Natural killer cell (primary cell): ENCODE data around the gene MCRS1. TPM values are rescaled to one million over a fixed set of nuclear protein-coding genes. Genes with fewer than 3 reads are reported as not detected.

ENCODE experiments used
- ATAC-seq, 3 donors: fragments of 150-1000 bp in 2 of 3; fragments of 200-7000 bp in 1 of 3; cut with Tn5 transposase; 1 replicate in 1 of 3; 2 replicates in 2 of 3; pipeline ENCODE4 v1.10.0; 2021; ENCODE audit warnings: mild to moderate bottlenecking in 2 of 3, moderate library complexity in 2 of 3
- DNase-seq, 2 donors: peaks; one replicate each; pipeline versions ENCODE4 v3.0.0 to v3.0.0-alpha.2; 2013 to 2021; ENCODE audit warnings: mixed read lengths in 1 of 2
- H3K27ac ChIP-seq: one replicate; pipeline ENCODE4 v1.5.1; 2013; ENCODE audit warnings: mild to moderate bottlenecking, low read length
- H3K27me3 ChIP-seq: one replicate; pipeline ENCODE4 v1.6.1; 2013; ENCODE audit warnings: low read length; ENCODE audit not compliant: control insufficient read depth, insufficient read depth
- H3K36me3 ChIP-seq: one replicate; pipeline ENCODE4 v1.6.1; 2013; ENCODE audit warnings: low read length; ENCODE audit not compliant: control insufficient read depth, insufficient read depth
- H3K4me1 ChIP-seq: one replicate; pipeline ENCODE4 v1.6.1; 2013; ENCODE audit warnings: low read length; ENCODE audit not compliant: control insufficient read depth, insufficient read depth
- H3K4me3 ChIP-seq: one replicate; pipeline ENCODE4 v1.5.1; 2013; ENCODE audit warnings: low read length
- H3K9me3 ChIP-seq: one replicate; pipeline ENCODE4 v1.6.1; 2013; ENCODE audit warnings: low read length; ENCODE audit not compliant: control insufficient read depth, insufficient read depth
- H3K27ac Mint-ChIP-seq, 2 donors: one replicate each; pipeline ENCODE4 v1.8.0; 2022; ENCODE audit warnings: mild to moderate bottlenecking in 2 of 2, mixed read lengths in 2 of 2, moderate library complexity in 1 of 2
- H3K27me3 Mint-ChIP-seq, 2 donors: one replicate each; pipeline ENCODE4 v1.8.0; 2022; ENCODE audit warnings: low read depth in 2 of 2, mixed read lengths in 2 of 2
- H3K36me3 Mint-ChIP-seq: one replicate; pipeline ENCODE4 v1.8.0; 2022; ENCODE audit warnings: mixed read lengths
- H3K4me1 Mint-ChIP-seq, 2 donors: one replicate each; pipeline ENCODE4 v1.8.0; 2022; ENCODE audit warnings: mixed read lengths in 2 of 2
- H3K4me3 Mint-ChIP-seq: one replicate; pipeline ENCODE4 v1.8.0; 2022; ENCODE audit warnings: mild to moderate bottlenecking, moderate library complexity, mixed read lengths
- H3K9me3 Mint-ChIP-seq, 2 donors: one replicate each; pipeline ENCODE4 v1.8.0; 2022; ENCODE audit warnings: mixed read lengths in 2 of 2
- WGBS: methylation state at CpG from one replicate; pipeline ENCODE4 v1.1.7; 2013; ENCODE audit warnings: missing lambda C conversion rate; ENCODE audit not compliant: insufficient coverage; 5-methylcytosine and 5-hydroxymethylcytosine counted together
- intact Hi-C: fragments of 100-400 bp; cut with micrococcal nuclease; formaldehyde crosslinking; loops from one replicate; pipeline ENCODE4 v1.14.2; 2022
- total RNA-seq, 4 donors: library from RNA; stranded (reverse); fragments of 120-200 nt in 1 of 4; gene quantifications; one replicate each; pipeline versions ENCODE4 v1.2.3 to v1.2.4, GENCODE V29; 2013 to 2022
- TF ChIP-seq, protein P1 (sequence below): fragments of 200-600 bp; IDR thresholded peaks from one replicate; pipeline ENCODE4 v1.8.0; 2022; ENCODE audit warnings: antibody characterized with exemption

The MCRS1 gene
- total RNA-seq, 3 donors from 2014 or later (not counting 1 experiment from before 2014, with no cell fraction given): 78.4 to 96.5 (median 83.9) TPM

DNA sequence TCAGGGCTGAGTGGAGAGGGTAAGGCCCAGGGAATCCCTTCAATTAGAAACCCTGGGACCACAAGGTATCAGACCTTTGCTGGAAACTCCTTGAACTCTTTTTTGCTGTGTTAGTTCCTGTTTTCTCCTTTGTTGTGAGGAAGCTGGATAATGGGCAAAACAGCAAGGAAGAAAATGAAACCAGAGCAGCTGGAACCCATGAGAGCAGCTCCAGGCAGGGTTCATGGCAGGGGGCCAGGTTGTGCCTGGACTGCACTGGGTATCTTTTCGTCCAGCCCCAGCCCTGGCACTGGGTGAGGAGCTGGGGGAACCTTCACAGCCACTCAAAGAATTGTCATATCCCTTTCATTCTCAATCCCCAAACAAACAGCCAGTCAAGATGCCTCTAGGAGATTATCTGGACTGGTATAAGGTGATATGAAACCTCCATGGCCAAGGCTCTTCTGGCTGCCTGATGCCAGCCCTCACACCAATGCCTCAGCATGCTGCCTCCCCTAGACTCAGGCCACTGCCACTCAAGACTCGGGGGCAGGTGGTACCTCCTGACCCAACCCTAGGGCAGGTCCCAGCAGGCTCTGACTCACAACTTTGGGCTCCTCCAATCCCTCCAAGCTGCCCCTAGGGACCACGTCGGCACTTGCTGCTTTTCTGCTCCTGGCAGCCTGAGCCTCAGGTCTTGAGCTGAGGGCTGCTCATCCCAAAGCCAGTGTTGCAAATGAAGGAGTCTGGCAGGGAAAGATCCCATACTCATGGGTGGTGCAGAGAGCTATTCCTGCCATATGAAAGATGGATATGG lies 21.0 kb upstream of the MCRS1 start:
- intact Hi-C loops: no loop called here
- H3K9me3 Mint-ChIP-seq: no peaks in the 10 kb centered on the region
- no peak overlapping the region for H3K4me3 ChIP-seq
- ATAC-seq (no peak), DNase-seq (no peak)
- peaks cover 3% of the 10 kb centered on the region for H3K36me3 ChIP-seq
- no peak overlapping the region for H3K27ac Mint-ChIP-seq
- H3K4me3 Mint-ChIP-seq: no peak overlapping the region
- H3K27me3 Mint-ChIP-seq: no peaks in the 10 kb centered on the region
- no peak overlapping the region for H3K27ac ChIP-seq
- no peaks in the 10 kb centered on the region for H3K27me3 ChIP-seq
- TF ChIP-seq, protein P1, sequence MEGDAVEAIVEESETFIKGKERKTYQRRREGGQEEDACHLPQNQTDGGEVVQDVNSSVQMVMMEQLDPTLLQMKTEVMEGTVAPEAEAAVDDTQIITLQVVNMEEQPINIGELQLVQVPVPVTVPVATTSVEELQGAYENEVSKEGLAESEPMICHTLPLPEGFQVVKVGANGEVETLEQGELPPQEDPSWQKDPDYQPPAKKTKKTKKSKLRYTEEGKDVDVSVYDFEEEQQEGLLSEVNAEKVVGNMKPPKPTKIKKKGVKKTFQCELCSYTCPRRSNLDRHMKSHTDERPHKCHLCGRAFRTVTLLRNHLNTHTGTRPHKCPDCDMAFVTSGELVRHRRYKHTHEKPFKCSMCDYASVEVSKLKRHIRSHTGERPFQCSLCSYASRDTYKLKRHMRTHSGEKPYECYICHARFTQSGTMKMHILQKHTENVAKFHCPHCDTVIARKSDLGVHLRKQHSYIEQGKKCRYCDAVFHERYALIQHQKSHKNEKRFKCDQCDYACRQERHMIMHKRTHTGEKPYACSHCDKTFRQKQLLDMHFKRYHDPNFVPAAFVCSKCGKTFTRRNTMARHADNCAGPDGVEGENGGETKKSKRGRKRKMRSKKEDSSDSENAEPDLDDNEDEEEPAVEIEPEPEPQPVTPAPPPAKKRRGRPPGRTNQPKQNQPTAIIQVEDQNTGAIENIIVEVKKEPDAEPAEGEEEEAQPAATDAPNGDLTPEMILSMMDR: no peak
- no peaks in the 10 kb centered on the region for H3K36me3 Mint-ChIP-seq
- H3K4me1 ChIP-seq: no peaks in the 10 kb centered on the region
- WGBS: 85% methylated on average over 4 of the region's 4 CpGs
- no peaks in the 10 kb centered on the region for H3K9me3 ChIP-seq
- H3K4me1 Mint-ChIP-seq: no peaks in the 10 kb centered on the region

DNA sequence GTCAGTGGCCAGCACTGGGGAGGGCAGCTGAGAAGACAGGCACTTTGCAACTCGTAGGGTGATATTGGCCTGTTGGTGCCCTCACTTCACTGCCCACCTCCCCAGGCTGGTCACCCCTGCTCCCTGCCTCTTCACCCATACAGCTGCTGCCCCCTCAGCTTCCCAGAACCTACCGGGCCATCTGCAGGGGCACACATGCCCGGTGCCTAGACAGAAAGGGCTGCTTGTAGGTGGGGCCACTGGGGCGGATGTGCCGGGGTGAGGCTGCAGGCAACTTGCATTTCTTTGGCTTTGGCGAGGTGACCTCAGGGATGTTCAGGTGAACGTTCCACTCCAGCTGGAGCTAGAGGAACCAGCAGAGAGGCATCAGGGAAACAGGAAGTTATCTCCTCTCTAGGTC lies 20.3 kb upstream of the MCRS1 start:
- no peak overlapping the region for H3K27ac ChIP-seq
- H3K9me3 ChIP-seq: no peaks in the 10 kb centered on the region
- intact Hi-C loops: no loop called here
- no peaks in the 10 kb centered on the region for H3K36me3 Mint-ChIP-seq
- H3K36me3 ChIP-seq: peaks cover 3% of the 10 kb centered on the region
- TF ChIP-seq, protein P1: no peak
- no peaks in the 10 kb centered on the region for H3K4me1 ChIP-seq
- H3K27me3 ChIP-seq: no peaks in the 10 kb centered on the region
- WGBS: 89% methylated on average over 7 of the region's 7 CpGs
- DNase-seq: no peak
- no peak overlapping the region for H3K4me3 Mint-ChIP-seq
- no peak for ATAC-seq
- H3K27ac Mint-ChIP-seq: no peak overlapping the region
- no peak overlapping the region for H3K4me3 ChIP-seq
- H3K27me3 Mint-ChIP-seq: no peaks in the 10 kb centered on the region
- H3K9me3 Mint-ChIP-seq: no peaks in the 10 kb centered on the region
- H3K4me1 Mint-ChIP-seq: no peaks in the 10 kb centered on the region

DNA sequence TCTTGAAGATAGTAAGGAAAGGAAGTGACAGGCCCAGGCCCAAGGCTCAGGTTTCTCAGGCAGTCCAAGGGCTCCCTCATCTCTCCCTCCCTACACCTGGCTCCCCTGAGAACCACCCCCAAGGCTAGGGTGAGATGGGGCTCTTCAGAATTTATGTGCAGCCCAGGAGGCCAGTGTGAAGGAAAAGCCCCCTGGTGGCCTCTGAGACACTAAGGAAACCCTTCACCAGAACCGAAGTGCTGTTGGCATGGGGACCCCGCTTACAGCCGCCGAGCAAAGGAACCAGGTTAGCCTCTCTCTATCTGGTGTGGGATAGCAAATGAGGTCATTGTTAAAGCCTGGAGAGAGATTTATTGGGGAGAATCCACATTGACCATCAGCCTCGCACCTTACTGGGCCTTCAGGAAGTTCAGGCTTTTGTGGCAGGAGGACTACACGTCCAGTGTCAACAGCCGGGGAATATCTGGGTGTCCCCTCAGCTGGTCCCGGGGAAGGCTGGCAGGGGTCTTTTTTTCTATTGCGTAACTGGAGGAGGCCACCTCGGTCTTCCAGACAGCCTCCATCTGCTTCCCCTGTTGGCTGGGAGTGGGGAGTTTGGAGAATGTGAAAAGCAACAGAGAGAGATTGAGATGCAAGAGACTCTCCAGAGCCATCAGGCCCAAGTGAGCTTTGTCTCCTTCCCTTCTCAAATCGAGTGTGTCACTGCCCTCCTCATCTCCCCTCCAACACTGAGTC lies 19.4 kb upstream of the MCRS1 start:
- Histone ChIP-seq H3K36me3 (peaks cover 3% of the 10 kb centered on the region), H3K4me3 (no peak overlapping the region), H3K27me3 (no peaks in the 10 kb centered on the region), H3K9me3 (no peaks in the 10 kb centered on the region), H3K4me1 (no peaks in the 10 kb centered on the region), H3K27ac (no peak overlapping the region)
- Mint-ChIP-seq H3K36me3 (no peaks in the 10 kb centered on the region), H3K27me3 (no peaks in the 10 kb centered on the region), H3K4me1 (peaks cover 0 to 1% of the 10 kb centered on the region in 2 donors), H3K9me3 (no peaks in the 10 kb centered on the region), H3K27ac (no peak overlapping the region), H3K4me3 (no peak overlapping the region)
- TF ChIP-seq, protein P1: no peak
- 89% methylated on average over 11 of the region's 11 CpGs for WGBS
- ATAC-seq: no peak
- intact Hi-C loops: no loop called here
- no peak for DNase-seq
